HG03439 (cell line): ENCODE results near the gene DAZAP1.
"Not testable (repeated sequence)": the region's sequence is repeated elsewhere in the genome, so short reads cannot be mapped to it uniquely, and the experiment has no call there.

Source experiments
- ATAC-seq: cut with Tn5 transposase; IDR thresholded peaks from one replicate; pipeline ENCODE4 v1.9.1; 2021; ENCODE audit warnings: mild to moderate bottlenecking, moderate library complexity; ENCODE audit not compliant: unreplicated experiment

Gene DAZAP1

GRCh38 chr19:1471010-1471514 is 63.7 kb downstream of the DAZAP1 start:
- no peak for ATAC-seq

DNA sequence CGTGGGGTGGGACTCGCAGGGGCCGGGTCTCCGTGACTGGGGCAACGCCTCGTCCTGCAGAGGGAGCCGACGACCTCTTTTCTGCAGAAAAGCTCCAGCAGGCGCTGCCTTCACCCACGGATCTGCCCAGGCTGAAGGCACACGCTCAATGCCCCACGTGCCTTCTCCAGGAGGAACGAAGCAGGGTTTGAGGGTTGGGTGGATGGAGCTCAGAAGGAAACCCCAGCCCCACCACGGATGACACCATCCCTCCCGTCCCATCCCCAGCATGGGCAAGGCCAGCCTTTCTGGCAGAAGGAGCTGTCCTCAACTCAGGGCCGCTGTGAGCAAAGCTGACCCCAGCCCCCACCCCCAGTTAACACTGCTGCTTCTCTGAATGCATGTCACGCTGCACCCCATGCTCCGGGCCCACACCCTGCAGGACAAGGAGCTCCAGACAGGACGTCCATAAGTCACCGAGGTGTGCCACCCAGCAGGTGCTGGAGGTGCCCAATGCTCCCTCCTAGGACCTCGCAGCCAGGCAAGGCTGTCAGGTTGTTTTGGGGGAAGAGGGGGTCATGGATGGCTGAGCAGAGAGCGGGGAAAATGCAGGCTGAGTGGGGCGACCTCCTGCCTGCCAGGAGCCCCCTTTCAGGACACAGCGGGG is 64.3 kb downstream of the DAZAP1 start:
- no peak for ATAC-seq

DNA sequence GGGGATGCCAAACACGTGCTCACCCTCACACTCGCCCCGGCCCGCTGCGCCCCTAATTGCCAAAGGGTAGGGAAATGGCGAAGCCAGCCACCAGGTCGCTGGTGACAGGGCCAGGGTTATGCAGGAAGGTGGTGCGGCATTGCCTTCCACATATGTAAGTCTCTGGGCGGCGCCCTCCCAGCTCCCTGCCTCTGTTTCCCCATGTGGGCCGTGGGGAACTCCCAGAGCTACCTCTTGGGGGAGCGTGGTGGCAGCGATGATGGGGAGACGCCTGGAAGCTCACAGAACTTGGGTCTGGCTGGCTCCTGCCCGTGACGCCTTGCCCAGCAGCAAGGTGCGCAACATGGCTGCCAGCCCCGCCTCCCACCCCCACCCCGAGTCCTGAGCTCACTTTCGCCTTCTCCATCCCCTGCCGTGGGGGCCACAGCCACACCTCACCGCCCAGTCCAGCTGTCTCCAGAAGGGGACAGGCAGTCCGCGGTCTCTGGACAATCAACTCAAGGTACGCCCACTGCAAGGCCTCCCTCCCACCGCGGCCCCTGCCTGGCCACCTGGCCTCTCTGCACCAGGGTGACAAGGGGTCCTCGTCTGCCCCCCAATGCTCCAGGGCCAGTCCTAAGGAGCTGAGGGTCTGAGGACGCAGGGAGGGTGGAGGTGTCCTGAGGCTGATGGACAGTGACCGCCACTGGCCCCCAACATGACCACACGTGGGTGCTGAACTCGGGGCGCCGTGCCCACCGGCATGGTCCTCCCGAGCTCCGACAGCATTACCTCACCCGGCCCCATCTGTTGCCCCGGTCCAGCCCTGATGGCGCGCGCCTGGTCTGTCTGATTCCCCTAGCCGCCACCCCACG is 65.1 kb downstream of the DAZAP1 start:
- ATAC-seq = no peak

GRCh38 chr19:1473085-1473851 is 65.9 kb downstream of the DAZAP1 start:
- no peak for ATAC-seq

- no peak for ATAC-seq
Observed at GRCh38 chr19:1474011-1474764, 66.8 kb downstream of the DAZAP1 start.

GRCh38 chr19:1474765-1475351 is 67.5 kb downstream of the DAZAP1 start:
- no peak for ATAC-seq

DNA sequence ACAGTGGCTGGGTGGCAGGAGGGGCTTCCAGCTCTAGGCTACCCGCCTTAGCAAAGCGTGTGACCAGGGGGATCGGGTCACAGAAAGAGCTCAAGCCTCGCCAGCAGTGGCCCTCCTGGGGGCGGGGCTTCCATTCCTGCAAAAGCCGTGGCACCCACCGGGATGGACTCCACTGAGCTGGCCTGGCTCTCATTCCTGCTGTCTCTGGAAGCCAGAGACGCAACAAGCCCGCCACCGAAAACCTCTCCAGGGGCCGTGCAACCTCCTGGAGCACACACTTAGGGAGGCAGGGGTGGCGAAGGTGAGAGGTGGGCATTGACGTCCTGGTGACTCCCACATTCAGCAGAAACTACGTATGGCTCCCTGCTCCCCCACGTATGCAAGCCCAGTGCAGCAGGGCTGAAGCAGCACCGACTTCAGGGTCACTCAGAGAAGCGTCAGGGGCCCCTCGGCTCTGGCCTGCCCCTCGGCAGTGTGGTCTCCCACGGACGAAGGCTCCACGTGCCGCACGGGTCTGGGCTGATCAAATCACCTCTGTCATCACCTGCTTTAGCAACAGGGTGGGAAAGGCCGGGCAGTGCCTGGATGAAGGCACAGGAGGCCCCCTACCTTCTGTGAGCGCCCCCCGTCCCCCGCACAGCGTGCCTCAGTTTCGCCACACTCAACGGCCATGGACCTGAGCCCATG is 68.5 kb downstream of the DAZAP1 start:
- no peak for ATAC-seq

DNA sequence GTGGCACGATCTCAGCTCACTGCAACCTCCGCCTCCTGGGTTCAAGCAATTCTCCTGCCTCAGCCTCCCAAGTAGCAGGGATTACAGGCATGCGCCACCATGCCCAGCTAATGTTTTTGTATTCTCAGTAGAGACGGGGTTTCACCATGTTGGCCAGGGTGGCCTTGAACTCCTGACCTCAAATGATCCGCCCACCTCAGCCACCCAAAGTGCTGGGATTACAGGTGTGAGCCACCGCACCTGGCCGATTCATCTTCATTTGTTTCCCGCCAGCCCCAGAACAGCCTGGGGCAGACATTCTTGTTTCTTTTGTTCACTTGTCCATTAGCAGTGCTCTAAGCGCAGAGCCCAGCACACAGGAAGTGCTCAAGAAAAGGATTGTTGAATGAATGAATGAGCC is 69.7 kb downstream of the DAZAP1 start:
- not testable (repeated sequence) for ATAC-seq

DNA sequence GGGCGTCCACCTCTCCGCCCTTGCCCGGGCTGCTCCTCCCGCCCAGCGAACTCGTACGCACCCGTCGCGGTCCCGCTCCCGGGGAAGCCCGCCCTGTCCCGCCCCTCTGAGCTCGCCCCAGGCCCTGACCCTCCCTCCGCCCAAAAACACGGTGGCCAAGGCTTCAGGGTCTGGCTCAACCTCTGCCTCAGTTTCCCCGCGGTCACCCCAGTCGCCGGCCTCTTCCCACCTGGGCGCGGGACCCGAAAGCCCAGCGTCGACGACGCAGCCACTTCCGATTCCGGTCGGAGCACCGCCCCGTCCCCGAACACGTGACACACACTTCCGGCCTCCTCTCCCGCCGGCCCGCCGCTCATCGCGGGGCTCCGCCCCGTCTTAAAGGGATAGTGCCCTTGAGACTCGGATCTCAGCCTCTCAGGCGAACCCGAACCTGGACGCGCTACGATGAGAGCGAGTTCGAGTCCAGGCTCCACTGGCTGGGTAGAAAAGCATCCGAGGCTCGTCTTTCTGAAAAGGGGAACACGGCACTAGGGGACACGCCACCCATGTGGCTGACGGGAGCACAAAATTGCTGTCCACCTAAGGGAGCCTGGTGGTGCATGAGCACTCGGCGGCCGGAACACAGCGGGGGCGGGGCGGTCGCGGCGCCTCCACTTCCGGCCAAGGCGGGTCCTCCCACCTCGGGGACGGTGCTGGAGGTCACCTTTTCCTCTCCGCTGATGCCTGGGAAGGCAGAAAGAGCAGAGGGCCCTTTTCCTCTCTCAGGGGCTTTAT is 71.7 kb downstream of the DAZAP1 start, which contains the start of gene C19orf25:
C19orf25 (minus strand) TSS at position 282 of the 774 bp plus-strand sequence. CDS start 312 bp downstream, outside the sequence.
- ATAC-seq = peak; percentile 85

GRCh38 chr19:1481224-1481892 is 74.0 kb downstream of the DAZAP1 start:
- ATAC-seq = no peak

DNA sequence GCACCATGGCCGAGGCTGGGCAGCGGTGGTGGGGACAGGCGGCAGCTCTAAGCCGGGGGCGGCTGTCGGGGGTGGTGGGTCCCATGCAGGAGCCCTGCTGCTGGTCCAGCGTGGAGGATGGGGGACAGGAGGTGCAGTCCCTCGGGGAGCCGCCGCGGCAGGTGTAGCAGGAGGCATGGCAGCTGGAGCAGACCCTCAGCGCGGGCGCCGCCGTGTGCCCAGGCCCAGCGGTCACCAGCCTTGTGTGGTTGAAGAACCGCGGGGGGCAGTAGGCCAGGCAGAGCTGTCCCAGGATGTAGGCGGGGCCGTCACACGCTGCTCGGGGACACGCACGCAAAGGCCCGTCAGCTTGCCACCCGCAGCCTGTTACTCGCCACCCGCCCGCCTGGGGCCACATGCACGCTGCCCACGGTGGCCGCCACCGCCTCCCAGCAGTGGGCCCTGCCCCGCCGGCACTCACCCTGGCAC is 74.5 kb downstream of the DAZAP1 start:
- ATAC-seq = no peak

DNA sequence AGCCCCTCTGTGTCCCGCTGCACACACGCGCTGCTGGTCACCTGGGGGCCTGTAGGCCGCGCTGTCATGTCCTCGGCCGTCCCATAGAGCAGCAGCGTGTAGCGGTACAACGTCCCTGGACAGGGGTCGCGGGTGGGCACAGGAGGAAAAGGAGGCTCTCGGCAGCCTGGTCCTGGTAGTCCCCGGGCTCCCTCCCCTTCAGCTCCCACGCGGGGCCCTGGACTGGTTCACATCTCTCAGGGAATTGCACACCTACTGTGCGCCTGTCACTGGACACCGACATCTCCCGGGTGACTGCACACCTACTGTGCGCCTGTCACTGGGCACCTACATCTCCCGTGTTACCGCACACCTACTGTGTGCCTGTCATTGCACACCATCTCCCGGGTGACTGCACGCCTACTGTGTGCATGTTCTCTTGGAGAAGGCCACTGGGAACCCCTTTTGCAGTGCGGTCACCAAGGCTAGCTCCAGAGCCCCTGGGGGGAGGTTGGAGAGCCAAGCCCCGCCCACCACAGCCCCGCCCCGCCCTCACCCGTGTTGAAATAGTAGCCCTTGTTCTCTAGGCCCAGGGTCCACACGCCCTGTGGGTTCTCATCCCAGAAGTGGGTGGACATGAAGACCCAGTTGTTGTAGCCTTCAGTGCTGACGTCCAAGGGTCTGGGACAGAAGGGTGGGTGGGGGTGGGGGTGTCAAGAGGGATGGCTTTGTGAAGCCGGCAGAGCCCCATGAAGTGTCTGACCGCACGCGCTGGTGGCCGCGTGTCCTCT is 75.2 kb downstream of the DAZAP1 start:
- ATAC-seq = no peak

DNA sequence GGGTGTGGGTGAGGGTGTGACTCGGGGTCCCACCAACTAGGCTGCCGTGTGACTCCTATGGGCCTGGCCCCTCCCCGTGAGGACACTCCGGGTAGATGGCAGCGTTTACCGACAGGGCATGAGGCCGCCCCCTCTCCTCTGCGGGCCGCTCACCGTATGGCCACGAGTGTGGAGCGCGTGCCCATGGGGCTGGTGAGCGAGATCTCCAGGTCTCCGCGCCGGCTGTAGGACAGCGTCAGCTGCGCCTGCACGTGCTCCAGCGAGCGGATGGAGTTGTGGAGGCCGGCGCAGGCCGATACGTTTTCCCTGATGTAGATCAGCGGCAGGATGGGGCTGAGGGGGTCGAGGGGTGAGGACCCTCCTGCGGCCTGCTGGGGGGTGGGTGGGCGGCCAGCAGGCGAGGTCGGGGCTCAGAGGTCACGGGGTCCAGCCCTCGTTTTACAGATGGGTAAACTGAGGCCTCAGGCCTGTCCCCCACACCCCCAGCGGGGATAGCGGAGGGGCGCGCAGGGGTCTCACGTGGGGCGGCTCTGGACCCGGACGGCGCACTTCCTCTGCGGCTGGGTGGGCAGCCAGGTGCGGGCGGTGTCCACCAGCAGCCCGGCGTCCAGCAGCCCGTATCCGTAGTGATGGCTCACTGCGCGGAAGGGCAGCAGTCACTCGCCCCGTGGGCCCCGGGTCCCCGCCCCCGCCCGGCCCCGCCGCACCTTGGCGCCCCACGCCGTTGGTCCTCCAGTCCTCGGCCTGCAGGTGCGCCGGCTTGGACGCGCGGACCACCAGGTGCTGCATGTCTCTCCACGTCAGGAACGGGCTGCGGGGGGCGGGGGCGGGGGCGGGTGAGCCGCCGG is 76.0 kb downstream of the DAZAP1 start:
- ATAC-seq = no peak

DNA sequence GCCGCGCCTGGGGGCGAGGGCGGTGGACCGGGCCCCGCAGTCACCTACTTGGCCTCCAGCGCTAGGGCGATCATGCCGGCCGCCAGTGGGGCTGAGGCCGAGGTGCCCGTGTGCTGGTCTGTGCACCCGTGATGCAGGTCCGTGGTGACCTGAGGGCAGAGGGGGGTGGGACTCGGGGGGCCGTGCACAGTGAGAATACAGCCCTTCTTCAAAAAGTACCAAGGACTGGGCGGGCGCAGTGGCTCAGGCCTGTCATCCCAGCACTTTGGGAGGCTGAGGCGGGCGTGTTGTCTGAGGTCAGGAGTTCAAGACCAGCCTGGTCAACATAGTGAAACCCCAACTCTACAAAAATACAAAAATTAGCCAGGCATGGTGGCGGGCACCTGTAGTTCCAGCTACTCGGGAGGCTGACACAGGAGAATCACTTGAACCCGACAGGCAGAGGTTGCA is 76.6 kb downstream of the DAZAP1 start:
- no peak for ATAC-seq
